Measurements from ENCODE around the gene TTLL5. TPM values are rescaled to one million over a fixed set of nuclear protein-coding genes. Genes with fewer than 3 reads are reported as not detected.

TTLL5 gene
- total and polyA plus RNA-seq, 2 of the 13 experiments (the other 11 are each of a cell fraction or from before 2014, with no cell fraction given) = 11.8 to 18.8 TPM

- TF ChIP-seq SNAPC4 (CRISPR knock-in tag; IDR thresholded peaks at IDR 0.05) (no peak), KLF6 (CRISPR knock-in tag; IDR thresholded peaks at IDR 0.05) (no peak), ZBTB14 (CRISPR knock-in tag; IDR thresholded peaks at IDR 0.05) (no peak), SRSF4 (IDR thresholded peaks at IDR 0.05; ENCODE audit: low read depth, low read length, poor library complexity, severe bottlenecking) (no peak), NR2C2 (CRISPR knock-in tag; IDR thresholded peaks at IDR 0.05; ENCODE audit: borderline replicate concordance) (peak; percentile 26; the same call in 1 of the 2 replicates), MTA1 (CRISPR knock-in tag; IDR thresholded peaks at IDR 0.05; ENCODE audit: borderline replicate concordance) (no peak), CREBL2 (CRISPR knock-in tag; IDR thresholded peaks at IDR 0.05; ENCODE audit: borderline replicate concordance) (no peak), ZNF709 (CRISPR knock-in tag; IDR thresholded peaks at IDR 0.05) (no peak), ZNF251 (CRISPR knock-in tag; IDR thresholded peaks at IDR 0.05) (no peak), NR2F6 (IDR thresholded peaks at IDR 0.05) (no peak), NR2F6 (CRISPR knock-in tag; IDR thresholded peaks at IDR 0.05) (no peak), ZNF512 (CRISPR knock-in tag; IDR thresholded peaks at IDR 0.05) (no peak), CREM (IDR thresholded peaks at IDR 0.05) (peak; percentile 96), CREM (CRISPR knock-in tag; IDR thresholded peaks at IDR 0.05) (peak; percentile 77), ATF1 (CRISPR knock-in tag; IDR thresholded peaks at IDR 0.05) (peak; percentile 97), ZSCAN9 (CRISPR knock-in tag; IDR thresholded peaks at IDR 0.05; ENCODE audit: borderline replicate concordance) (peak; percentile 41; the same call in 1 of the 2 replicates), NR3C1 (CRISPR knock-in tag; IDR thresholded peaks at IDR 0.05) (no peak), FUBP1 (CRISPR knock-in tag; IDR thresholded peaks at IDR 0.05; ENCODE audit: borderline replicate concordance) (no peak), ZNF629 (CRISPR knock-in tag; conservative IDR thresholded peaks at IDR 0.05) (0 out of 2 replicates have a peak, but pooled peaks have one; percentile 9), TEAD3 (CRISPR knock-in tag; optimal IDR thresholded peaks at IDR 0.05; ENCODE audit: borderline replicate concordance) (peak; percentile 34)
These were observed at the start of gene TTLL5, which contains the start of gene ERG28 (continued) for GRCh38 chr14:75660630-75661498.
